BLaER1 treated with 17β-estradiol and CSF1 and Interleukin-3, amounts not matched to agents 10 nM and 100 nM (cell line): ENCODE results near the gene NKD2.
"Not testable (repeated sequence)": the region's sequence is repeated elsewhere in the genome, so short reads cannot be mapped to it uniquely, and the experiment has no call there.

ENCODE experiments used
- H3K27ac ChIP-seq, 11 experiments: shearing (Covaris generic); formaldehyde crosslinking; 2 replicates each; pipeline ENCODE4 v1.8.1; 2022
- H3K27me3 ChIP-seq, 11 experiments: shearing (Covaris generic); formaldehyde crosslinking; 2 replicates each; pipeline ENCODE4 v1.8.1; 2022
- H3K36me3 ChIP-seq, 11 experiments: shearing (Covaris generic); formaldehyde crosslinking; 2 replicates each; pipeline ENCODE4 v1.8.1; 2022
- H3K4me1 ChIP-seq, 10 experiments: shearing (Covaris generic); formaldehyde crosslinking; 2 replicates each; pipeline ENCODE4 v1.8.1; 2022
- H3K4me2 ChIP-seq, 11 experiments: shearing (Covaris generic); formaldehyde crosslinking; 2 replicates each; pipeline ENCODE4 v1.8.1; 2022
- H3K4me3 ChIP-seq, 10 experiments: shearing (Covaris generic); formaldehyde crosslinking; 2 replicates each; pipeline ENCODE4 v1.8.1; 2022
- H3K9ac ChIP-seq, 11 experiments: shearing (Covaris generic); formaldehyde crosslinking; 2 replicates each; pipeline ENCODE4 v1.8.1; 2022
- H3K9me3 ChIP-seq, 11 experiments: shearing (Covaris generic); formaldehyde crosslinking; replicated peaks in 1 of 11; 2 replicates each; pipeline ENCODE4 v1.8.1; 2022
- H4K20me1 ChIP-seq, 11 experiments: shearing (Covaris generic); formaldehyde crosslinking; 2 replicates each; pipeline ENCODE4 v1.8.1; 2022
- Cebpa-rat ChIP-seq, 11 experiments: shearing (Covaris generic); IDR thresholded peaks; 2 replicates each; pipeline ENCODE4 v1.8.1; 2022

Gene NKD2

GRCh38 chr5:968881-969280 lies 39.7 kb upstream of the NKD2 start:
- Histone ChIP-seq H3K4me2 (peak overlapping the region in 9 of 11 experiments; percentile 5 to 99 (median 60); a peak in 16 of 22 replicates), H3K9me3 (peaks cover 6 to 64% (median 22%) of the 10 kb centered on the region in 11 experiments; a peak in 20 of 22 replicates), H3K36me3 (peaks cover 0 to 6% (median 0%) of the 10 kb centered on the region in 11 experiments; a peak in 2 of 22 replicates), H3K4me1 (peaks cover 18 to 62% (median 58%) of the 10 kb centered on the region in 10 experiments), H3K27ac (no peak overlapping the region), H4K20me1 (no peaks in the 10 kb centered on the region; a peak in 1 of 22 replicates), H3K4me3 (no peak overlapping the region), H3K27me3 (peaks cover 0 to 36% (median 0%) of the 10 kb centered on the region in 11 experiments; a peak in 6 of 22 replicates), H3K9ac (no peak overlapping the region)
- TF ChIP-seq Cebpa-rat (IDR thresholded peaks at IDR 0.05) = no peak

GRCh38 chr5:969408-969839 lies 39.2 kb upstream of the NKD2 start:
- H3K9me3 ChIP-seq = peaks cover 6 to 67% (median 22%) of the 10 kb centered on the region in 11 experiments; a peak in 20 of 22 replicates
- peaks cover 0 to 30% (median 0%) of the 10 kb centered on the region in 11 experiments; a peak in 6 of 22 replicates for H3K27me3 ChIP-seq
- peak overlapping the region in 9 of 11 experiments; percentile 5 to 99 (median 60); a peak in 16 of 22 replicates for H3K4me2 ChIP-seq
- peaks cover 0 to 6% (median 0%) of the 10 kb centered on the region in 11 experiments; a peak in 2 of 22 replicates for H3K36me3 ChIP-seq
- no peak for TF ChIP-seq Cebpa-rat (IDR thresholded peaks at IDR 0.05)
- no peak overlapping the region for H3K9ac ChIP-seq
- peaks cover 13 to 57% (median 53%) of the 10 kb centered on the region in 10 experiments for H3K4me1 ChIP-seq
- H4K20me1 ChIP-seq = no peaks in the 10 kb centered on the region; a peak in 1 of 22 replicates
- H3K27ac ChIP-seq = no peak overlapping the region
- H3K4me3 ChIP-seq = no peak overlapping the region

- not testable (repeated sequence) for H3K4me2 ChIP-seq, H3K4me3 ChIP-seq, H3K36me3 ChIP-seq, H4K20me1 ChIP-seq, H3K9ac ChIP-seq, H3K27ac ChIP-seq
- peaks cover 6 to 69% (median 28%) of the 10 kb centered on the region in 11 experiments; a peak in 20 of 22 replicates for H3K9me3 ChIP-seq
- H3K27me3 ChIP-seq = peaks cover 0 to 16% (median 0%) of the 10 kb centered on the region in 11 experiments; a peak in 6 of 22 replicates
- peaks cover 0 to 46% (median 27%) of the 10 kb centered on the region in 10 experiments; a peak in 16 of 20 replicates for H3K4me1 ChIP-seq
Measured at GRCh38 chr5:972575-972974, 36.0 kb upstream of the NKD2 start.

- TF ChIP-seq Cebpa-rat (IDR thresholded peaks at IDR 0.05) = no peak
- Histone ChIP-seq H3K4me2 (peak overlapping the region in 3 of 11 experiments; percentile 19 to 53 (median 29); a peak in 3 of 22 replicates), H3K9me3 (peaks cover 0 to 27% (median 17%) of the 10 kb centered on the region in 11 experiments; a peak in 16 of 22 replicates), H3K4me3 (no peak overlapping the region), H3K27me3 (no peaks in the 10 kb centered on the region), H3K36me3 (no peaks in the 10 kb centered on the region; a peak in 1 of 22 replicates), H3K4me1 (peaks cover 0 to 59% (median 42%) of the 10 kb centered on the region in 10 experiments; a peak in 18 of 20 replicates), H3K27ac (no peak overlapping the region), H3K9ac (no peak overlapping the region), H4K20me1 (no peaks in the 10 kb centered on the region; a peak in 1 of 22 replicates)
Measured at GRCh38 chr5:976849-977751, 31.5 kb upstream of the NKD2 start.

GRCh38 chr5:978054-978453 lies 30.5 kb upstream of the NKD2 start:
- Histone ChIP-seq H3K9me3 (peaks cover 0 to 21% (median 12%) of the 10 kb centered on the region in 11 experiments; a peak in 16 of 22 replicates), H3K27ac (no peak overlapping the region), H3K36me3 (no peaks in the 10 kb centered on the region), H3K4me2 (peak overlapping the region in 7 of 11 experiments; percentile 14 to 72 (median 59); a peak in 9 of 22 replicates), H3K4me3 (no peak overlapping the region), H3K4me1 (peaks cover 0 to 68% (median 49%) of the 10 kb centered on the region in 10 experiments; a peak in 18 of 20 replicates), H3K27me3 (no peaks in the 10 kb centered on the region), H3K9ac (no peak overlapping the region), H4K20me1 (no peaks in the 10 kb centered on the region; a peak in 1 of 22 replicates)
- no peak for TF ChIP-seq Cebpa-rat (IDR thresholded peaks at IDR 0.05)

GRCh38 chr5:978693-979092 lies 29.9 kb upstream of the NKD2 start:
- peaks cover 0 to 74% (median 55%) of the 10 kb centered on the region in 10 experiments; a peak in 18 of 20 replicates for H3K4me1 ChIP-seq
- no peaks in the 10 kb centered on the region; a peak in 1 of 22 replicates for H4K20me1 ChIP-seq
- H3K27me3 ChIP-seq = no peaks in the 10 kb centered on the region
- no peak overlapping the region for H3K4me3 ChIP-seq
- no peak overlapping the region for H3K27ac ChIP-seq
- H3K36me3 ChIP-seq = no peaks in the 10 kb centered on the region
- TF ChIP-seq Cebpa-rat (IDR thresholded peaks at IDR 0.05) = no peak
- H3K9me3 ChIP-seq = peaks cover 0 to 17% (median 11%) of the 10 kb centered on the region in 11 experiments; a peak in 16 of 22 replicates
- no peak overlapping the region for H3K9ac ChIP-seq
- H3K4me2 ChIP-seq = peak overlapping the region in 9 of 11 experiments; percentile 8 to 72 (median 53); a peak in 16 of 22 replicates

- Histone ChIP-seq H3K36me3 (no peaks in the 10 kb centered on the region), H3K9me3 (peaks cover 2 to 21% (median 14%) of the 10 kb centered on the region in 11 experiments), H3K4me3 (no peak overlapping the region), H3K4me1 (peaks cover 0 to 80% (median 58%) of the 10 kb centered on the region in 10 experiments; a peak in 18 of 20 replicates), H3K27ac (no peak overlapping the region), H3K27me3 (no peaks in the 10 kb centered on the region), H3K4me2 (peak overlapping the region in 9 of 11 experiments; percentile 8 to 72 (median 53); a peak in 15 of 22 replicates), H3K9ac (no peak overlapping the region), H4K20me1 (no peaks in the 10 kb centered on the region; a peak in 1 of 22 replicates)
- TF ChIP-seq Cebpa-rat (IDR thresholded peaks at IDR 0.05) = no peak
Measured at GRCh38 chr5:979100-979817, 29.3 kb upstream of the NKD2 start.

- Histone ChIP-seq H3K4me1 (peaks cover 0 to 81% (median 58%) of the 10 kb centered on the region in 10 experiments; a peak in 18 of 20 replicates), H4K20me1 (no peaks in the 10 kb centered on the region; a peak in 1 of 22 replicates), H3K27ac (peak overlapping the region in 1 of 11 experiments; percentile 14; a peak in 1 of 22 replicates), H3K4me2 (peak overlapping the region in 10 of 11 experiments; percentile 5 to 72 (median 52); a peak in 17 of 22 replicates), H3K9ac (no peak overlapping the region), H3K4me3 (no peak overlapping the region), H3K9me3 (peaks cover 10 to 21% (median 18%) of the 10 kb centered on the region in 11 experiments), H3K36me3 (no peaks in the 10 kb centered on the region), H3K27me3 (no peaks in the 10 kb centered on the region)
- no peak for TF ChIP-seq Cebpa-rat (IDR thresholded peaks at IDR 0.05)
Measured at GRCh38 chr5:980001-980588, 28.5 kb upstream of the NKD2 start.
